Natural killer cell treated with Interleukin-12 subunit alpha and Interleukin-12 subunit beta and Interleukin-15 and Interleukin-18, amount 100 ng/mL, for 72 hours (primary cell): ENCODE results near the gene SYT7. TPM values are rescaled to one million over a fixed set of nuclear protein-coding genes. Genes with fewer than 3 reads are reported as not detected.
A peak's percentile ranks its signal among the peaks of the same experiment; 100 is the strongest.
"Not testable (repeated sequence)": the region's sequence is repeated elsewhere in the genome, so short reads cannot be mapped to it uniquely, and the experiment has no call there.

Source experiments
- ATAC-seq, 2 donors: fragments of 150-1000 bp; cut with Tn5 transposase in 1 of 2; sonication (Bioruptor Pico), chemical (Tn5 transposase) in 1 of 2; 2 replicates each; pipeline ENCODE4 v1.10.0; 2021
- DNase-seq: peaks from one replicate; pipeline ENCODE4 v3.0.0; 2022; ENCODE audit warnings: low spot score
- H3K27ac Mint-ChIP-seq, 2 donors: 1 replicate in 1 of 2; 2 replicates in 1 of 2; pipeline ENCODE4 v1.8.0; 2022; ENCODE audit warnings: mixed read lengths in 2 of 2, mild to moderate bottlenecking in 1 of 2, moderate library complexity in 1 of 2
- H3K27me3 Mint-ChIP-seq, 2 donors: 1 replicate in 1 of 2; 2 replicates in 1 of 2; pipeline ENCODE4 v1.8.0; 2022; ENCODE audit warnings: mixed read lengths in 2 of 2
- H3K36me3 Mint-ChIP-seq: one replicate; pipeline ENCODE4 v1.8.0; 2022; ENCODE audit warnings: mixed read lengths
- H3K4me1 Mint-ChIP-seq, 2 donors: 1 replicate in 1 of 2; 2 replicates in 1 of 2; pipeline ENCODE4 v1.8.0; 2022; ENCODE audit warnings: low read depth in 2 of 2, mixed read lengths in 2 of 2, mild to moderate bottlenecking in 1 of 2
- H3K4me3 Mint-ChIP-seq: one replicate; pipeline ENCODE4 v1.8.0; 2022; ENCODE audit warnings: mixed read lengths
- H3K9me3 Mint-ChIP-seq: 2 replicates; pipeline ENCODE4 v1.8.0; 2022; ENCODE audit warnings: mixed read lengths
- total RNA-seq, 2 donors: library from RNA; stranded (reverse); gene quantifications; one replicate each; pipeline ENCODE4 v1.2.3, GENCODE V29; 2022

SYT7 gene
- total RNA-seq, 2 donors from 2014 or later: not detected

- H3K4me1 Mint-ChIP-seq: peaks cover 0 to 5% of the 10 kb centered on the region in 2 donors
- ATAC-seq (no peak), DNase-seq (no peak)
- no peaks in the 10 kb centered on the region for H3K36me3 Mint-ChIP-seq
- H3K27me3 Mint-ChIP-seq: peaks cover 0 to 3% of the 10 kb centered on the region in 2 donors
- no peak overlapping the region for H3K27ac Mint-ChIP-seq
- no peak overlapping the region for H3K4me3 Mint-ChIP-seq
- no peaks in the 10 kb centered on the region for H3K9me3 Mint-ChIP-seq
Observed at GRCh38 chr11:61485080-61485479, 95.8 kb downstream of the SYT7 start.

- Mint-ChIP-seq H3K27ac (no peak overlapping the region), H3K27me3 (peaks cover 0 to 3% of the 10 kb centered on the region in 2 donors), H3K9me3 (no peaks in the 10 kb centered on the region), H3K4me1 (peaks cover 0 to 5% of the 10 kb centered on the region in 2 donors), H3K4me3 (no peak overlapping the region), H3K36me3 (no peaks in the 10 kb centered on the region)
- ATAC-seq (no peak), DNase-seq (no peak)
Observed at GRCh38 chr11:61484541-61484940, 96.3 kb downstream of the SYT7 start.

GRCh38 chr11:61482513-61482912, 98.4 kb downstream of the SYT7 start:
- H3K36me3 Mint-ChIP-seq: no peaks in the 10 kb centered on the region
- H3K9me3 Mint-ChIP-seq: no peaks in the 10 kb centered on the region
- H3K4me1 Mint-ChIP-seq: peaks cover 5 to 9% of the 10 kb centered on the region in 2 donors
- DNase-seq (no peak), ATAC-seq (peak; percentile 25 to 35)
- no peak overlapping the region for H3K4me3 Mint-ChIP-seq
- H3K27ac Mint-ChIP-seq: no peak overlapping the region
- H3K27me3 Mint-ChIP-seq: peaks cover 0 to 3% of the 10 kb centered on the region in 2 donors

- Mint-ChIP-seq H3K4me3 (no peak overlapping the region), H3K4me1 (peaks cover 5 to 9% of the 10 kb centered on the region in 2 donors), H3K27me3 (peaks cover 0 to 3% of the 10 kb centered on the region in 2 donors), H3K36me3 (no peaks in the 10 kb centered on the region), H3K9me3 (no peaks in the 10 kb centered on the region), H3K27ac (no peak overlapping the region)
- DNase-seq (no peak), ATAC-seq (no peak)
Observed at GRCh38 chr11:61481806-61482205, 99.1 kb downstream of the SYT7 start.

- Mint-ChIP-seq H3K27ac (no peak overlapping the region), H3K36me3 (no peaks in the 10 kb centered on the region), H3K4me3 (no peak overlapping the region), H3K27me3 (peaks cover 0 to 3% of the 10 kb centered on the region in 2 donors), H3K4me1 (peaks cover 5 to 9% of the 10 kb centered on the region in 2 donors), H3K9me3 (no peaks in the 10 kb centered on the region)
- ATAC-seq: no peak
- DNase-seq: no peak
Observed at GRCh38 chr11:61480994-61481335, 99.9 kb downstream of the SYT7 start.

GRCh38 chr11:61480261-61480993, 100.4 kb downstream of the SYT7 start:
- H3K9me3 Mint-ChIP-seq: no peaks in the 10 kb centered on the region
- H3K27ac Mint-ChIP-seq: peak overlapping the region in 1 of 2 donors; percentile 34
- peaks cover 0 to 3% of the 10 kb centered on the region in 2 donors for H3K27me3 Mint-ChIP-seq
- H3K4me3 Mint-ChIP-seq: no peak overlapping the region
- ATAC-seq (no peak), DNase-seq (no peak)
- peaks cover 5 to 9% of the 10 kb centered on the region in 2 donors for H3K4me1 Mint-ChIP-seq
- H3K36me3 Mint-ChIP-seq: no peaks in the 10 kb centered on the region

GRCh38 chr11:61479360-61480058, 101.4 kb downstream of the SYT7 start:
- H3K27ac Mint-ChIP-seq, ATAC-seq, H3K27me3 Mint-ChIP-seq, H3K4me1 Mint-ChIP-seq, H3K9me3 Mint-ChIP-seq, H3K36me3 Mint-ChIP-seq, DNase-seq, H3K4me3 Mint-ChIP-seq: not testable (repeated sequence)

GRCh38 chr11:61477727-61478148, 103.1 kb downstream of the SYT7 start:
- no peak overlapping the region for H3K27ac Mint-ChIP-seq
- no peak overlapping the region for H3K4me3 Mint-ChIP-seq

GRCh38 chr11:61477126-61477525, 103.8 kb downstream of the SYT7 start:
- DNase-seq (no peak), ATAC-seq (no peak)
- H3K27ac Mint-ChIP-seq: no peak overlapping the region
- H3K9me3 Mint-ChIP-seq: no peaks in the 10 kb centered on the region
- H3K4me3 Mint-ChIP-seq: no peak overlapping the region
- H3K36me3 Mint-ChIP-seq: no peaks in the 10 kb centered on the region
- peaks cover 4 to 5% of the 10 kb centered on the region in 2 donors for H3K4me1 Mint-ChIP-seq
- H3K27me3 Mint-ChIP-seq: peaks cover 0 to 3% of the 10 kb centered on the region in 2 donors

More at GRCh38 chr11:61477727-61478148, 103.1 kb downstream of the SYT7 start:
- Mint-ChIP-seq H3K27me3 (peaks cover 0 to 3% of the 10 kb centered on the region in 2 donors), H3K36me3 (no peaks in the 10 kb centered on the region), H3K4me1 (peaks cover 4 to 5% of the 10 kb centered on the region in 2 donors), H3K9me3 (no peaks in the 10 kb centered on the region)
- DNase-seq (no peak), ATAC-seq (peak in 1 of 2 donors; percentile 54)

- no peaks in the 10 kb centered on the region for H3K9me3 Mint-ChIP-seq
- H3K27ac Mint-ChIP-seq: no peak overlapping the region
- H3K4me1 Mint-ChIP-seq: peaks cover 4 to 5% of the 10 kb centered on the region in 2 donors
- H3K36me3 Mint-ChIP-seq: no peaks in the 10 kb centered on the region
- ATAC-seq (no peak), DNase-seq (no peak)
- H3K27me3 Mint-ChIP-seq: peaks cover 0 to 1% of the 10 kb centered on the region in 2 donors
- no peak overlapping the region for H3K4me3 Mint-ChIP-seq
Observed at GRCh38 chr11:61476371-61476770, 104.5 kb downstream of the SYT7 start.

- Mint-ChIP-seq H3K4me1 (peaks cover 4 to 5% of the 10 kb centered on the region in 2 donors), H3K4me3 (no peak overlapping the region), H3K27me3 (no peaks in the 10 kb centered on the region), H3K9me3 (no peaks in the 10 kb centered on the region), H3K36me3 (no peaks in the 10 kb centered on the region), H3K27ac (no peak overlapping the region)
- ATAC-seq (no peak), DNase-seq (no peak)
Observed at GRCh38 chr11:61475433-61475832, 105.4 kb downstream of the SYT7 start.

- H3K4me3 Mint-ChIP-seq: no peak overlapping the region
- H3K27me3 Mint-ChIP-seq: no peaks in the 10 kb centered on the region
- no peak for DNase-seq
- H3K9me3 Mint-ChIP-seq: no peaks in the 10 kb centered on the region
- peak overlapping the region in 1 of 2 donors; percentile 11 for H3K27ac Mint-ChIP-seq
- ATAC-seq: no peak
- H3K4me1 Mint-ChIP-seq: peaks cover 4 to 5% of the 10 kb centered on the region in 2 donors
- H3K36me3 Mint-ChIP-seq: no peaks in the 10 kb centered on the region
Observed at GRCh38 chr11:61474013-61474643, 106.7 kb downstream of the SYT7 start.

- Mint-ChIP-seq H3K4me3 (no peak overlapping the region), H3K9me3 (no peaks in the 10 kb centered on the region), H3K36me3 (no peaks in the 10 kb centered on the region), H3K27me3 (no peaks in the 10 kb centered on the region), H3K4me1 (peaks cover 4 to 5% of the 10 kb centered on the region in 2 donors), H3K27ac (peak overlapping the region in 1 of 2 donors; percentile 11)
- ATAC-seq (no peak), DNase-seq (no peak)
Observed at GRCh38 chr11:61473370-61474012, 107.4 kb downstream of the SYT7 start.
